ENCODE data around the gene RAP1A. TPM values are rescaled to one million over a fixed set of nuclear protein-coding genes. Genes with fewer than 3 reads are reported as not detected.
"Not testable (repeated sequence)": the region's sequence is repeated elsewhere in the genome, so short reads cannot be mapped to it uniquely, and the experiment has no call there.

The RAP1A gene
- total RNA-seq, 1 donor from 2014 or later = 135 TPM

- intact Hi-C loops (cut with micrococcal nuclease) = no loop called here
These were observed 39.0 kb downstream of the RAP1A start for GRCh38 chr1:111658622-111659021.

DNA sequence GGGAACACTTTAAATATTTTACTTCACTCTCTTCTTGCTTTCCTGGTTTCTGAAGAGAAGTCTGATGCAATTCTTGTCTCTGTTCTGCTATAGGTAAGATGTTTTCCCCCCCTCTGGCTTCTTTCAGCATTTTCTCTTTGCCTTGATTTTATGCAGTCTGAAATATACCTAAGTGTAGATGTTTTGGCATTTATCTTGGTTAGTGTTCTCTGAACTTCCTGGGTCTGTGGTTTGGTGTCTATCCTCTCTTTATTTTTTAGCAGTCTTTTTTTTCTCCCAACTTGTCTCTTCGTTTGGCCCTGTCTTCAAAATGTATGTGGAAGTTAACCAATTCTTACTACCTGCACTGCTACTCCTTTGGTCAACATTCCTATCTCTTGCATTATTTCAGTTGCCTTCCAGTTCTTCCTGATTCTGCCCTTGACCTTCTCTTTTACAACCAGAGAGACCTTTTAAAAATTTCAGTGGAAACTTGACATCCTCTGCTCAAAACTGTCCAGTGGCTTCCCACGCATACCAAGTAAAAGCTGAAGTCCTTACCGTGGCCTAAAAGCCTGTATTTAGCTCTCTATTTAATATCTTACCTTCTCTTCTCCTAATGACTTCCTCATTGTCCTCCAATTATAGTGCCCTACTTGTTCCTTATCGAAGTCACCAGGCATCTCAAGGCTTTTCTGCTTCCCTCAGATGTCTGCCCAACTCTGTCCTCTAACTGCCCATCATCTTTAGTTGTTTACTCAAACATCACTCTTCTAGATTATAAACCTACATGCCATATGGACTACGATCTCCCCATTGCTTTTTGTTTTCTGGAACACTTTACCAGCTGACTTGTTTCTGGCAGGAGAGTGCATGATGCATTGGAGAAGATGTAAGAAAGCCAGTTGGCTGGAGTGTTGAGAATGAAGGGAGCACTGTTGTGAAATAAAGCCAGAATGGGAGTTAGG, 40.9 kb downstream of the RAP1A start:
- intact Hi-C loops (cut with micrococcal nuclease) = loop anchor here (5.0 kb wide), 1 partner anchor 38 kb away; no protein-coding TSS in a partner anchor

DNA sequence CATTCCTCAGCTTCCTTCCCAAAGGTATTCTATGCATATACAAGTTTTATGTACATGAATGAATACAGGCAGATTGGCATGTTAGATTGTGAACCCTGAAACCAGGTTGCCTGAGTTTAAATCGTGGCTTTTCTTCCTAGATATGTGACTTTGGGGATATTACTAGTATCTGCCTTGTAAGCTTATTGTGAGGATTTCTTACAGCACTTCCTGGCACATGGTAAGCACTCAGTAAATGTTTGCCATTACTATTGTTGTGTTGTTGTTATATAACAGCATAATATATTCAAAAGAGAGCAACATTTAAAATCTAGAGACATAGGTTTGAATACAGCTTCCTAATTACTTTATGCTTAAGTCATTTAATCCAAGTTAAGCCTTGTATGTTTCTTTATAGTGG, 45.1 kb downstream of the RAP1A start:
- intact Hi-C loops (cut with micrococcal nuclease) = loop anchor here (5.0 kb wide), 1 partner anchor 42 kb away; no protein-coding TSS in a partner anchor

DNA sequence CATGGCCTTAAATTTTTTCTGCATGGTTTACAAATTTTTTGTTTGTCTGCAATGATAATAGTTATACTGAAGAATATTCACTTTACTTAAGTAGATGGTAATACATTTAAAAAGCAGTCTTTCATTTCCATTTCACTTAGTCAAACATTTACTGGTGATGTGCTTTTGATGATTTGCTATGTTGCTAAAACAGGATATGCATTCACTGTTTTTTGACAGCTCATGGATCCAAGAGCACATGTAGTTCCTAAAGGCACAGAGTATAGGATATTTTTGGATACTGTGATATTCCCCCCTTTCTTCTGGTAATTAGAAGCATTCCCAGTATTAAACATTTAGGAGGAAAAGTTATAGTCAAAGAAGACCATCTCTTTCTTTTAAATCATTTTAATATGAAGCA, 45.9 kb downstream of the RAP1A start:
- intact Hi-C loops (cut with micrococcal nuclease) = no loop called here

GRCh38 chr1:111666828-111667227, 47.2 kb downstream of the RAP1A start:
- intact Hi-C loops (cut with micrococcal nuclease) = no loop called here

DNA sequence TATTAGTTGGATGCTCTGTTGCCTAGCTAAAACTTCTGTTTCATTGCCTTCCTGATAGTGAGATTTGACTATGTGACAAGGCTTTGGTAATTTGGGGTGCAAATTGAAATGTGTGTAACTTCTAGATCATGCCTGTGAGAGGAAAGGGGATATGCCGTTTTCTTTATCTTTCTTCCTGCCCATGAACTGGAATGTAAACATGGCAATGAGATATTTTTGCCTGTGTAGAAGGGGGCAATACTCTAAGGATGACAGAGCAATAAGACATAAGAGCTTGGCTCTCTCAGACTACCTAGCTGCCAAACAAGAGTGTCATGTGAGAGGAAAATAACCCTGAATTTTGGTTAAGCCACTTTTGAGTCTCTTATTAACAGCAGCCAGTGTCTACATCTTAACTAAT, 49.7 kb downstream of the RAP1A start:
- intact Hi-C loops (cut with micrococcal nuclease) = no loop called here

DNA sequence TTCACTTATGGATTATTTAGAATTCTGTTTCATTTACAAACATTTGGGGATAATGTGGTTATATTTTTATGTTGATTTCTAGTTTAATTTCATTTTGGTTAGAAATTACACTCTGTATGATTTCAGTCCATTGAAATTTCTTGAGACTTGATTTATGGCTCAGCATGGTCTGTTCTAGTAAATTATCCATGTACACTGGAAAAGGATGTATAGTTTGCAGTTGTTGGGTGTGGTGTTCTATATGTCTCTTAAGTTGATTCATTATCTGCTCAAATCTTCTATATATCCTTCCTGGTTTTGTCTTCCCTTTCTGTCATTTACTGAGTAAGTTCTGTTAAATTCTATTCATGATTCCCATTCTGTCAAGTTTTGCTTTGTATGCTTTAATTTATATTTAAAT, 52.3 kb downstream of the RAP1A start:
- intact Hi-C loops (cut with micrococcal nuclease) = no loop called here

- intact Hi-C loops (cut with micrococcal nuclease) = no loop called here
These were observed 52.7 kb downstream of the RAP1A start for GRCh38 chr1:111672331-111672730.

- intact Hi-C loops (cut with micrococcal nuclease) = no loop called here
These were observed 58.0 kb downstream of the RAP1A start for GRCh38 chr1:111677604-111678003.

DNA sequence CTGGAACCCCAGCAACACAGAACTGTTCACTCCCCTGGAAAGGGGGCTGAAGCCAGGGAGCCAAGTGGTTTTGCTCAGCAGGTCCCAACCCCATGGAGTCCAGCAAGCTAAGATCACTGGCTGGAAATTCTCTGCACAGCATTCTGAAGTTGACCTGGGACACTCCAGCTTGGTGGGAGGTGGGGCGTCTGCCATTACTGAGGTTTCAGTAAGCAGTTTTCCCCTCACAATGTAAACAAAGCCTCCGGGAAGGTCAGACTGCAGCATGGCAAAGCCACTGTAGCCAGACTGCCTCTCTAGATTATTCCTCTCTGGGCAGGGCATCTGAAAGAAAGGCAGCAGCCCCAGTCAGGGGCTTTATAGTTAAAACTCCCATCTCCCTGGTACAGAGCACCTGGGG, 60.0 kb downstream of the RAP1A start:
- intact Hi-C loops (cut with micrococcal nuclease) = no loop called here

- intact Hi-C loops (cut with micrococcal nuclease) = not testable (repeated sequence)
These were observed 60.7 kb downstream of the RAP1A start for GRCh38 chr1:111680212-111680800.

- intact Hi-C loops (cut with micrococcal nuclease) = not testable (repeated sequence)
These were observed 65.9 kb downstream of the RAP1A start for GRCh38 chr1:111685293-111686153.

- intact Hi-C loops (cut with micrococcal nuclease) = no loop called here
These were observed 70.7 kb downstream of the RAP1A start for GRCh38 chr1:111690306-111690617.

DNA sequence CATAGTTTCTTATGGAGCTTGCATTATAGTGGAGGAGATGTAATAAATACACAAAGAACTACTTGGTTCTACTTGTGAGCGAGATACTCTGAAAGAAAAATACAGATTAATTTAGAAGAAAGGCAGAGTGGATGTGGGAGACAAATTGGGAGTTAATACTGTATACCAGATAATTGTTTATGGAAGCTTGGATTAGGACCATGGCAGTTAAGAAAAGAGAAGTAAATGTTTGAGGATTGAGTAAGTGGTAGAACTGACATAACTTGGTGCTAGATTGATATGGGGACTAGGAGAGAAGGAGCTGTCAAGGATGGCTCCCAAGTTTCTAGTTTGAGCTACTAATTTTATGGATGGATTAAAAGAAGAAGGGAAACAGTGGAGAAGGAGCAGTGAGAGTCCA, 72.3 kb downstream of the RAP1A start:
- intact Hi-C loops (cut with micrococcal nuclease) = no loop called here

- intact Hi-C loops (cut with micrococcal nuclease) = no loop called here
These were observed 76.2 kb downstream of the RAP1A start for GRCh38 chr1:111695801-111696200.

GRCh38 chr1:111696330-111696729, 76.7 kb downstream of the RAP1A start:
- intact Hi-C loops (cut with micrococcal nuclease) = no loop called here

- intact Hi-C loops (cut with micrococcal nuclease) = no loop called here
These were observed 79.7 kb downstream of the RAP1A start for GRCh38 chr1:111699268-111699667.

GRCh38 chr1:111702504-111703050, 83.0 kb downstream of the RAP1A start:
- intact Hi-C loops (cut with micrococcal nuclease) = no loop called here

DNA sequence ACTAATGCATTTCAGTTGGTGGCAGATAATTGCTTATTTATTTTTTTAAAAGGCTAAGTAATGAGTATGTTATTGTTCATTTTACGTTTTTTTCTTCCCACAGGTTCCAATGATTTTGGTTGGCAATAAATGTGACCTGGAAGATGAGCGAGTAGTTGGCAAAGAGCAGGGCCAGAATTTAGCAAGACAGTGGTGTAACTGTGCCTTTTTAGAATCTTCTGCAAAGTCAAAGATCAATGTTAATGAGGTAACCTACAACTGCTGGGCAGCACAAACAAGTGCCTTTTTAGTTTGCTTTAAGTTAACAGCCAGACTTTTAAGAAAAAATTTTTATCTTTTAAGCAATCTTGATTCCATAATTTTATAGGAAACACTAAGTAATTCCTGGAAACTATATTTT, 84.7 kb downstream of the RAP1A start:
- intact Hi-C loops (cut with micrococcal nuclease) = no loop called here

DNA sequence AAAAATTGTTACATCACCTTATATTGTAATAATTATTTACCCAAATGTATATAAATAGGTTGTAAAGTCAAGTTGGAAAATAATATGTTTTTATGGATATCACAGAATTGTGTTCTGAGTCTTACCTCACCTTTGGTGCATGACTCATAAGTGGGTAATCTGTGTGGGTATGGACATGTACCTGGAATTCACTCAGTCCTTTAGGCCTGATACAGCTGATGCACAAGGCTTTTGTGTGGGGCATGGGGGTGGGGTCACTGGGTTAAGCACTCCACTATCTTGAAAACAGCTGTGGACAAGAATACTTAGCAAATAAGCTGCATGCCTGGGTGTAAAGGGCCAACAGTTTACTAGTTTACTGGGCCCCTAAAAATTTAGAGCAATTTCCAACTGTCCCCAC, 85.2 kb downstream of the RAP1A start:
- intact Hi-C loops (cut with micrococcal nuclease) = no loop called here

DNA sequence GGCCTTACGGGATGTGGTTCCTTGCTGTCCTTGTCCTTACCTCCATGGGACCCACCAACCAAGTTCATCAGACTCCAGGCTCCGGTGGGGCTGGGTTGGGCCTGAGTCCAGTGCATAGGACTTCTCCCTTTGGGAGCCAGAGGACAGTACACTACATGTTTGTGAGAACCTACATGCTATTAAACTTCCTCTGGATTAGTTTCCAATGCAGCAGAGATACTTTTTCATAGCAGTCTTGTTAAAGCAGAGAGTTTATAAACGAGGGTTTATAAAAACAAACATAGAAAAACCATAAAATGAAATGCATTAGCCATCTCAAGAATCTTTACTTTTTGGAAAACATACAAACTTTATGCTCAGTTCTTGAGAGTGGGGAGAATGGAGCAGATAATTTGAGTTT, 86.3 kb downstream of the RAP1A start:
- intact Hi-C loops (cut with micrococcal nuclease) = no loop called here

- intact Hi-C loops (cut with micrococcal nuclease) = no loop called here
These were observed 87.3 kb downstream of the RAP1A start for GRCh38 chr1:111706921-111707320.
